Measurements from ENCODE around the gene RASGRP3. TPM values are rescaled to one million over a fixed set of nuclear protein-coding genes. Genes with fewer than 3 reads are reported as not detected.
A peak's percentile ranks its signal among the peaks of the same experiment; 100 is the strongest.
"Not testable (repeated sequence)": the region's sequence is repeated elsewhere in the genome, so short reads cannot be mapped to it uniquely, and the experiment has no call there.

RASGRP3 gene
- 4.1 TPM for total RNA-seq (ENCODE audit: insufficient read depth, low replicate concordance)

- peak; percentile 93 for DNase-seq (ENCODE audit: low spot score)
Observed at GRCh38 chr2:33476131-33476792, at the start of gene RASGRP3. Gene RASGRP3 (plus strand): TSS chr2:33476649. CDS start chr2:33515137, 38,488 bp downstream.

GRCh38 chr2:33426666-33427231, 49.7 kb upstream of the RASGRP3 start:
- peak; percentile 9 for DNase-seq (ENCODE audit: low spot score)

GRCh38 chr2:33430077-33430476, 46.4 kb upstream of the RASGRP3 start:
- no peak for DNase-seq (ENCODE audit: low spot score)

- DNase-seq (ENCODE audit: low spot score), result no peak
Observed at GRCh38 chr2:33430856-33431255, 45.6 kb upstream of the RASGRP3 start.

GRCh38 chr2:33432871-33433270, 43.6 kb upstream of the RASGRP3 start:
- no peak for DNase-seq (ENCODE audit: low spot score)

GRCh38 chr2:33433279-33434235, 42.9 kb upstream of the RASGRP3 start:
- no peak for DNase-seq (ENCODE audit: low spot score)

- no peak for DNase-seq (ENCODE audit: low spot score)
Observed at GRCh38 chr2:33435518-33435917, 40.9 kb upstream of the RASGRP3 start.

GRCh38 chr2:33436083-33436482, 40.4 kb upstream of the RASGRP3 start:
- peak; percentile 13 for DNase-seq (ENCODE audit: low spot score)

- DNase-seq (ENCODE audit: low spot score), result no peak
Observed at GRCh38 chr2:33437297-33437696, 39.2 kb upstream of the RASGRP3 start.

GRCh38 chr2:33437815-33438214, 38.6 kb upstream of the RASGRP3 start:
- no peak for DNase-seq (ENCODE audit: low spot score)

- DNase-seq (ENCODE audit: low spot score), result peak; percentile 50
Observed at GRCh38 chr2:33441235-33441810, 35.1 kb upstream of the RASGRP3 start.

- DNase-seq (ENCODE audit: low spot score), result not testable (repeated sequence)
Observed at GRCh38 chr2:33442052-33442451, 34.4 kb upstream of the RASGRP3 start.

GRCh38 chr2:33442528-33443079, 33.8 kb upstream of the RASGRP3 start:
- no peak for DNase-seq (ENCODE audit: low spot score)

GRCh38 chr2:33443274-33443829, 33.1 kb upstream of the RASGRP3 start:
- DNase-seq (ENCODE audit: low spot score), result no peak

- DNase-seq (ENCODE audit: low spot score), result no peak
Observed at GRCh38 chr2:33444967-33445366, 31.5 kb upstream of the RASGRP3 start.

GRCh38 chr2:33448220-33448899, 28.1 kb upstream of the RASGRP3 start:
- no peak for DNase-seq (ENCODE audit: low spot score)

- no peak for DNase-seq (ENCODE audit: low spot score)
Observed at GRCh38 chr2:33451214-33451613, 25.2 kb upstream of the RASGRP3 start.

GRCh38 chr2:33451825-33452224, 24.6 kb upstream of the RASGRP3 start:
- no peak for DNase-seq (ENCODE audit: low spot score)

GRCh38 chr2:33452545-33452944, 23.9 kb upstream of the RASGRP3 start:
- no peak for DNase-seq (ENCODE audit: low spot score)

- DNase-seq (ENCODE audit: low spot score), result no peak
Observed at GRCh38 chr2:33453905-33454479, 22.5 kb upstream of the RASGRP3 start.
